GM12878 (cell line): ENCODE data around the gene SLC8B1.

Experiments used
- ATF7 ChIP-seq: fragments of 450-650 bp; IDR thresholded peaks from 2 replicates; pipeline ENCODE4 v1.6.1; 2016; ENCODE audit warnings: low read depth, mild to moderate bottlenecking
- CHD2 ChIP-seq: IDR thresholded peaks from 2 replicates; pipeline ENCODE4 v1.6.1; 2011; ENCODE audit warnings: low read depth, low read length, improper control_type of control experiment, borderline replicate concordance
- CTCF ChIP-seq, 3 experiments: IDR thresholded peaks in 2 of 3; conservative IDR thresholded peaks in 1 of 3; 2 replicates each; pipeline ENCODE4 v1.5.1; 2011; ENCODE audit warnings: low read depth in 3 of 3, low read length in 3 of 3, mild to moderate bottlenecking in 3 of 3, control low read depth in 2 of 3, moderate library complexity in 2 of 3, inconsistent platforms in 1 of 3, mixed read lengths in 1 of 3; ENCODE audit not compliant: control insufficient read depth in 2 of 3, insufficient read depth in 1 of 3; ENCODE audit errors: extremely low read depth in 1 of 3
- EED ChIP-seq: sonication (generic); IDR thresholded peaks from 2 replicates; pipeline ENCODE4 v1.6.1; 2016; ENCODE audit warnings: antibody characterized with exemption, low read depth
- EP300 ChIP-seq, 2 experiments: fragments of 150-350 bp in 1 of 2; IDR thresholded peaks; 2 replicates each; pipeline ENCODE4 v1.6.1; 2011 to 2012; ENCODE audit warnings: low read depth in 2 of 2, low read length in 2 of 2, borderline replicate concordance in 1 of 2, improper control_type of control experiment in 1 of 2, inconsistent platforms in 1 of 2; ENCODE audit not compliant: control insufficient read depth in 1 of 2
- MEF2B ChIP-seq: fragments of 450-650 bp; IDR thresholded peaks from 2 replicates; pipeline ENCODE4 v1.6.1; 2018; ENCODE audit warnings: mild to moderate bottlenecking, moderate library complexity; ENCODE audit not compliant: partially characterized antibody, poor library complexity, severe bottlenecking
- POLR2A ChIP-seq: IDR thresholded peaks from 2 replicates; pipeline ENCODE4 v1.6.1; 2011; ENCODE audit warnings: low read depth, mild to moderate bottlenecking, low read length
- POLR2AphosphoS5 ChIP-seq: IDR thresholded peaks from 2 replicates; pipeline ENCODE4 v1.6.1; 2011; ENCODE audit warnings: mild to moderate bottlenecking, low read length, inconsistent platforms
- PRDM15 ChIP-seq: fragments of 450-650 bp; formaldehyde crosslinking; IDR thresholded peaks from 2 replicates; pipeline ENCODE4 v1.4.0; 2020; ENCODE audit warnings: mild to moderate bottlenecking, moderate library complexity
- TAF1 ChIP-seq: IDR thresholded peaks from 2 replicates; pipeline ENCODE4 v1.6.1; 2011; ENCODE audit warnings: mild to moderate bottlenecking, low read depth, low read length, borderline replicate concordance
- ZNF24 ChIP-seq: fragments of 450-650 bp; IDR thresholded peaks from 2 replicates; pipeline ENCODE4 v1.6.1; 2017; ENCODE audit warnings: antibody characterized with exemption, mild to moderate bottlenecking

GRCh38 chr12:113262710-113263109 is 72.2 kb downstream of the SLC8B1 start:
- no peak for TF ChIP-seq POLR2A
- TF ChIP-seq ZNF24, result no peak
- TF ChIP-seq CHD2, result no peak
- no peak for TF ChIP-seq TAF1
- TF ChIP-seq ATF7, result no peak
- no peak for TF ChIP-seq PRDM15 (CRISPR knock-in tag)
- TF ChIP-seq EP300 (IDR thresholded peaks at IDR 0.05; ENCODE audit: borderline replicate concordance in 1 of 2, control insufficient read depth in 1 of 2, low read depth in 2 of 2, low read length in 2 of 2), result no peak
- no peak for TF ChIP-seq CTCF (IDR thresholded peaks at IDR 0.05 in 2 of 3, conservative IDR thresholded peaks at IDR 0.05 in 1 of 3; ENCODE audit: control insufficient read depth in 2 of 3, extremely low read depth in 1 of 3, insufficient read depth in 1 of 3, low read depth in 3 of 3, low read length in 3 of 3)
- TF ChIP-seq POLR2AphosphoS5, result no peak
- no peak for TF ChIP-seq EED
- TF ChIP-seq MEF2B, result no peak
